GM21390 (cell line): Measurements from ENCODE around the gene SLC45A2.

ENCODE experiments used
- ATAC-seq: cut with Tn5 transposase; IDR thresholded peaks from one replicate; pipeline ENCODE4 v1.9.1; 2021; ENCODE audit not compliant: unreplicated experiment

SLC45A2 gene

DNA sequence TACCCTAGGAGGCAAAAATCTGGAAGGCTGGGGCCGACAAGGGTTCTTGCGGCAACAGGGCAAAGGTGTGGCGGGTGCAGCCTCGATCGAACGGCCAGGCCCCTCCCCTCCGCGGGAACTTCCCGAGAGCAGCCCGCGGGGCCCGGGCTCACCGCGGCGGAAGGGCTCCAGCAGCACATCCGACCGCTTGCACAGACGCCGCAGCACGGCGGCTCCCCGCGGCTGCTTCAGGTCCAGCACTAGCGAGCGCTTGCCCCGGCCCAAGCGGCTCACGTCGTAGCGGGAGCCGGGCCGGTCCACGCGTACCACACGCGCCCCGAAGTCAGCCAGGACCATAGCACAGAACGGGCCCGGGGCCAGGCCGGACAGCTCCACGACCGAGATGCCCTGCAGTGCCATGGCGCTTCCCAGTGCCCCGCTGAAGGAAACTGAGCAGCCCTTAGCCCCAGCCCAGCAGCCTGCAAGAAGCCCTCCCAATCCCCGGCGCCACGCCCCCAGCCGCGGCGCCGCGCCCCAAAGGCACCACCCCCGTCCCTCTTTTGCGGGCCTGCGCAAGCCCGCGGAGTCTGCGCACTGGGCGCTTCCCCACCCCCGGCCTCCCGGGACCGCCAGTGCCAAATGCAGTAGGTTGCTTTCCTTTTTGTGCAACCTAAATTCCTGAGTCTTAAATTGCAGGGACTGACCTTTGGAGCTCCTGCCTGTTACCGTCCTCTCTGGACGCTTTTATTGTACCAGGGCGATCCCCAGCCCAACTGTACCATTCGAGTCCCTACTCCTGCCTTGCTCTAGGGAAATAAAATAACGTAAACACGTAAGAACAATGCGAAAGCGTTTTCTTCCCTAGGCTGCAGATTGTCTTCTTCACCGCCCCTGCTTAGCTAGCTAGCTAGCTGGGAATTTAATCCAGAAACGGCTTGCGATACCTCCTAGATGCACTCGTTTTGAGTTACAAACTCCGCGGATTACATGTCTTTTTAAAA is 23.4 kb upstream of the SLC45A2 start, which contains the start of gene AMACR:
AMACR (minus strand) TSS at position 430 of the 980 bp plus-strand sequence; CDS start at position 399, 31 bp downstream.
- ATAC-seq, result peak; percentile 94

GRCh38 chr5:34007201-34007620 is 22.7 kb upstream of the SLC45A2 start:
- no peak for ATAC-seq

DNA sequence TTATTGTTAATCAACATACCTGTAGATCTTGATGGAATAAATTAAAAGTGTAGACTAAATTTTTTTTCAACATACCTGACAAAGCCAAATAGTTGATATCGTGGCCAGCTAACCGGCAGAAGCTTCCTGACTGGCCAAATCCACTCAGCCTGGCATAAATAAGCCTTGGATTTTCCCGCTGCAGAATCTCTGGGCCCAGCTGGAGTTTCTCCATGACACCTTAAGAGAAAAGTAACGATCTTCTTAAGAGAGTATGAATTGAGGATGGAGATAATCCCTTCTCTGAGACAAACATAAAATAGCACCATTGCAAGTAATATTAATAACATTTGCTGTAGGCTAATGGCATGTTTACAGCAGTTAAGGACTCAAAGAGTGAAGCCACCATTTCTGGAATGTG is 21.2 kb upstream of the SLC45A2 start:
- ATAC-seq, result no peak

DNA sequence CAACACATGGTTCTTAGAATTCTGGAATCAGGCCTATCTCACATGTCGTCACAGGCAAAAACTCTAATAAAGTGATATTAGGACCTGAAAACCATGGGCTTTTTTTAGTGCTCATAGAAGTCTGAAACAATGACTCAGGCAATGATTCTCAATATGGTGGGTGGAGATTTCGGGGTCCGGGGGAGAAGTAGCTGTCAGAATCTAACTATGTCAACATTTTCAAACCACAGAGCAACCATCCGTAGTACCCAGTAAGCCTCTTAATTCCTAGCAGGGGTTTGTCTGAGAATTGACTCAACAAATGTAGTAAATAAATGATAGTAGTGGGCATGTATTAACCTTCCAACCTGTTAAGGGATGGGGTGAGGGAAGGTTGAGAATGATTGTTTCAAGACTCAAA is 20.7 kb upstream of the SLC45A2 start:
- ATAC-seq, result no peak

DNA sequence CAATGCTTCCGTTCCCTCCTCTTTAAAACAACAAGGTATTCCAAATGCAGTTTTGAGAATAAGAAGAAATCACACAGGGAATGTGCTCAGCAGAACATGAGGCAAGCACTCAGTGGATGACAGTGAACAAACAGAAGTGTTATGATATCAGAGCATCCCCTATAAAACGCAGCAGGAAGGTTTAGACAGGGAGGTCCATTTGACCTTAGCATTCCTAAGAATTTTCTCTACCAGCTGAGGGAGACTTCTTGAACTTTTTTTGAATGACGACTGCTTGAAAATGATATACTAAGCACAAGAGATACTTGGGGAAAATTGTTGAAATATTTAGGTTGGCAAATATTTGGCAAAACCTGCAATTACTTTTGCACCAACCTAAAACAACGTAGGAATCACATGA is 19.4 kb upstream of the SLC45A2 start:
- no peak for ATAC-seq

DNA sequence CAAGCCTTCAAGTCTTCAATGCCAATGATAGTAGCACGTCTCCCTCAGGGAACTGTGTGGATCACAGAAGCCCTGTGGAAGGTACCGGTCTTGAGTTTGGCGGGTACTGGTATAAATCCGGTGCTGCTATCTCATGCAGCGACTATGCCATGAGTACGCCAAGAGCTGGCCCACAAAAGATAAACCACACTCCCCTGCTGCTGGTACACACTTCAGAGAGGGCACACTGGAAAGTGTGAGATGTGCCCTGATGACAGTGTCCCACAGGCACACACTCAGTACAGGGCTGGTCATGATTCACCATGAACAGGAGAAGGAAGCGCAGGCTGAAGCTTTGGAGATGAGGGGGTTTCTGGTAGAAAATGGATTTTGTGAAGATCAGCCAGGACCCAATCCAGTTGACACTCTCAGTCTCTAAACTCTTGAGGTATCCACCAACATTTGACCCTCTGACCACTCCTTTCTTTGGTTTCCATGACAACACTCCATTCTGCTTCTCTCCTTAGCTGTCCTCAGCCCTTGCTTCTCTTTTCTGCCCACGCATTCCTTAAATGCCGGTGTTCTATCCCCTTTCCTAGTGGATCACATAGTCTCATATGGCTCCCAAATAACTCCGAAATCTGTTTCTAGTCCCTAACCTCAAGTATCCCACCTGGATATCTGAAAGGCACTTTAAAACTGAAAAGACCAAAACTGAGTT is 18.3 kb upstream of the SLC45A2 start:
- ATAC-seq, result no peak

- no peak for ATAC-seq
These were observed 16.8 kb upstream of the SLC45A2 start for GRCh38 chr5:34001241-34001841.

DNA sequence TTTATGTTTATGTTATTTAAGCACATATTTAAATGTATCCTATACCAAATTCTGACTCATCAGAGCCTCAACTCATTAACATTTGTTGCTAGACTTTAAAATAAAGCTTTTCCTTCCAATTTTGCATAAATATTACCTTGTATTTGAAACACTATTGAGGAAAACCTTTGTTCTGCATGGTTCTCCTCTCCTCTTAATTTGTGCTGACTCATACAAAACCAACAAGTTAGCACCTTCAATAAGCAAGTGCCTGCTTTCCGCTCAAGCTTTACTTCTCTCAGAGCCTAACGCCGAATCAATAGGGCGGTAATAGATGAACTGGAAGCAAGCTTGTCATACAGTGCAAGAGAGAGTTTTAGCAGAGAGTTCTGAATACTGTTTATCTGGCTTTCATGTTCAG is 15.5 kb upstream of the SLC45A2 start:
- ATAC-seq, result no peak

DNA sequence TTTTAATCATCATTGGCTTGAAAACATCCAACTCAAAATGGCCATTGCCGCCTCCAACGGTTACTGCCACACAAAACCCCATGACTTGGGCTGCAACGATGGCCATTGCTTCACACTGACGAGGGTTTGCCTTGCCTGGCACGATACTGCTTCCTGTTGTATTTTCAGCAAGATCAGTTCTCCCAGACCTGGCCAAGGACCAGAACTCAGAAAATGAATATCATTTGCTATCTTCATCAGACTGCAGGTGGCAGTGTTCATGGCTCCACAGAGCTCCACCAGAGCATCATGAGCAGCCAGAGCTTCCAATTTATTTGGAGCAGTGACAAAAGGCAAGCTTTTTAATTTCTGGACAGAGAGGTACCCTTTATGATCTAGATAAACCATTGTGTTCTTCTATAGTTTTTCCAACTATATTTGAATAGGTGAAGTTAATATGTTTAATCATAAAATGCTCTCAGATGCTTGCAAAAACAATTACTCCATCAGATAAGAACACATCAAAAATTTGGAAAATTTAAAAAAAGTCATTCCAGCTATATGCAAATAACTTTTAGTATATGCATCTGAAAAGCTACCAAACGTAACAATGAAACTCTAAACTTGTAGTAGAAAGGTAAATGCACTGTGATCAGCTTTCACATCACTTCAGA is 13.0 kb upstream of the SLC45A2 start:
- ATAC-seq, result peak; percentile 87

DNA sequence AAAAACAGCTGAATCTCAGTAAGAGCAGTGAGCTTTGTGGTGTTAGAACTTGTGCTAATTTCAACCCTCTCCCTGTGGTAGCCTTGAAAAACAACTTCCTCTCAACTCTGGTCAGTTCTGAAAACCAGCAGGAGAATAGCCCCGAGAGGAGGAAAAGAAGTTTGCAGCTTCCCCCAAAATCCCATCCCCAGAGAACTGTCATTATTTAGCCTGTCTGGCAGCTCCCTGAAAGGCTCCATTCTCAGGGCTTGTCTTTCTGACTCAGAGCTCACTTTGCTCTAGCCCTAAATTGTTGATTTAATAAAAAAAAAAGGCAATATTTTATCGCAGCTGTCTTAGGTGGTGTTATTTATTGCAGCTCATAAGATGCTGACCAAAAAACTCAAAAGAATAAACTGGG is 11.4 kb upstream of the SLC45A2 start:
- ATAC-seq, result no peak

GRCh38 chr5:33994845-33995244 is 10.4 kb upstream of the SLC45A2 start:
- ATAC-seq, result no peak

DNA sequence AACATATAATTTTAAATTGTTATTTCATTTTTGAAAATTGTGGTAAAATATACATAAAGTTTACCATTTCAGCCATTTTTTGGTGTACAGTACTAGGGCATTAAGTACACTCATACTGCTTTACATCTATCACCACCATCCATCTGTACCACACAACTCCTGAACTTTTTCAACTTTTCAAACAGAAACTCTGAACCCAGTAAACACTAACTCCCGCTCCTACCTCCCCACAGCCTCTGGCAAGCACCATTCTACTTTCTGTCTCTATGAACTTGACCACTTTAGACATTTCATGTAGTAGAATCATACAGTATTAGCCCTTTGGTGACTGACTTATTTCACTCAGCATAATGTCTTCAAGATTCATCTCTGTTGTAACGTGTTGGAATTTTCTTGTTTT is 8.4 kb upstream of the SLC45A2 start:
- no peak for ATAC-seq

GRCh38 chr5:33985447-33985846 is 954 bp upstream of the SLC45A2 start:
- ATAC-seq, result no peak

GRCh38 chr5:33984178-33984577 is 315 bp downstream of the SLC45A2 start:
- no peak for ATAC-seq

DNA sequence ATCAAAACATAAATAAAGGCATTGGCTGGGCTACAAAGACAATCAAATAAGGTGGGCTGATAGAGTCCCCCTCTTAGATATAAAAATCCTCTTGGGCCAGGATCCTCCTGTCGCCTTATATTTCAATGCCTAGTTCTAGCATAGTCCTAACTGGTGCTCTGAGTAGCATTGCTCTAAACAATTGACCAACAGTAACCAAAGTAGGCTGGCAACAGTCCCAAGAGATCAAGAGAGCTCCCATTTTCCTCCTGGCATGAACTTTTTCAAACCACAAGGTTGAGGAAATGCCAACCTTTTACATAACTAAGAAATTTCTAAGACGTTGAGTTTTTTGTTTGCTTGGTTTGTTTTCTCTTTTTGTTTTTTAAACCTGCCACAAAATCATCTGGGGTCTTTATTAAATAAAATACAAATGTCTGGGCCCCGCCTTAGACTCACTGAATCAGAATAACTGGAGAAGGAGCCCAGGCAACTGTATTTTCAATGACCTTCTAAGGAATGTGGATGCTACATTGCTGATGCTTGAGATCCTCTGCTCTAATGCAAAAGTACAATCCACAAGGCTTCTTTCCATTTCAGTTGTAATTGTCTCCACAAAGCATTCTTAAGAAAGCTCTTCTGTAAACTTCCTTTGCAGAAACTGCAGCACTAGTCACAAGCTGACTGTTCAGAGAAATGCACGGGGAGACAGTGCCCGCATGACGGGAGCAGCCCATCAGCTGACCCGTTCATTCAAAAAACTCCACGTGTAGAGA is 2.9 kb downstream of the SLC45A2 start:
- no peak for ATAC-seq

DNA sequence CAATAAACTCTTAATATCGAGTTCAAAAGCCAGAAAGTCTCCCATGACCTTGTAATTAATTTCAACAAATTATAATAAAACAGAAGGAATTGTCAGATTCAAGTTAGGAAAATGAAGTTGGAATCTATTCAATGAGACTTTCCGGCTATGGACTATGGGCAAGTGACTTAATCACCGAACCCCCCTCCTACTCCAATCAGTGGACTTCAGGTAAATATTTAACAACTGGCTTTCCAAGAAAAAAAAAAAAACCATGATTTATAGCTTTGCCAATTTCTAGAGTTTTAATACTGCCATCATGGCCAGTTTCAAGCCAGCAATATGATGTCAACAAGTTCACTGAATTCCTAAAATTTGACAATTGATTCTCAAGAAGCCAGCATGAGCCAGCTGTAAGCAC is 4.5 kb downstream of the SLC45A2 start:
- no peak for ATAC-seq

GRCh38 chr5:33978306-33978705 is 6.2 kb downstream of the SLC45A2 start:
- no peak for ATAC-seq

DNA sequence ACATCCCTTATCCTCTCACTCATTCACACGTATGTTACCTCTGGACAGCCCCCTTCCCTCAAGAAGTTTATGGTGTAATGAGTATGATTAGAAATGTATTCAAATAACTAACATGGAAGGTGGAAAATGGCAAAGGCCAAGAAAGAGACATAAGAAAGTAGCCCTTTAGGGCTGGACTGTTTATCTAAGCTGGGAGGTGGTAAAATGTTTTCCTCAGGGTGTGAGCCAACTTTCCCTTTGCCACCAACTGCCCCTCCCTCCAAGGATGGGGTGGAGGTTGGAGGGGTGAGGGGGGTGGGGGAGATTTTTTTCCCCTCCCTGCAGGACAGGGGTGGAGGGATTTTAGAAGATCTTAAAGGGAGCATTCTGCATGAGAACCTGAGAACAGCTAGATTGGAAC is 8.2 kb downstream of the SLC45A2 start:
- no peak for ATAC-seq

GRCh38 chr5:33975852-33976251 is 8.6 kb downstream of the SLC45A2 start:
- ATAC-seq, result no peak

- ATAC-seq, result peak; percentile 66
These were observed 11.2 kb downstream of the SLC45A2 start for GRCh38 chr5:33973271-33973670.
